H9 (cell line): ENCODE data around the gene POLD1. TPM values are rescaled to one million over a fixed set of nuclear protein-coding genes. Genes with fewer than 3 reads are reported as not detected.

Experiments
- DNase-seq: peaks from one replicate; pipeline ENCODE4 v3.0.0-alpha.2; 2017
- H2AFZ ChIP-seq: one replicate; pipeline ENCODE4 v1.6.1; 2013; ENCODE audit warnings: mild to moderate bottlenecking, low read length, control low read depth, moderate library complexity
- H2AK5ac ChIP-seq: 2 replicates; pipeline ENCODE4 v1.6.1; 2013; ENCODE audit warnings: low read length, control low read depth, mixed read lengths; ENCODE audit not compliant: insufficient read length
- H2BK120ac ChIP-seq: one replicate; pipeline ENCODE4 v1.6.1; 2013; ENCODE audit warnings: low read depth, mild to moderate bottlenecking, low read length, control low read depth, inconsistent platforms; ENCODE audit not compliant: poor library complexity, severe bottlenecking
- H2BK12ac ChIP-seq: 2 replicates; pipeline ENCODE4 v1.6.1; 2013; ENCODE audit warnings: low read length, control low read depth, mixed read lengths, low read depth; ENCODE audit not compliant: insufficient read length
- H2BK15ac ChIP-seq: 2 replicates; pipeline ENCODE4 v1.6.1; 2013; ENCODE audit warnings: low read depth, low read length, control low read depth
- H2BK20ac ChIP-seq: one replicate; pipeline ENCODE4 v1.6.1; 2013; ENCODE audit warnings: low read depth, mild to moderate bottlenecking, low read length, control low read depth, inconsistent platforms; ENCODE audit not compliant: poor library complexity, severe bottlenecking
- H2BK5ac ChIP-seq: 2 replicates; pipeline ENCODE4 v1.6.1; 2013; ENCODE audit warnings: low read length, control low read depth, mixed read lengths; ENCODE audit not compliant: insufficient read length
- H3K14ac ChIP-seq: 2 replicates; pipeline ENCODE4 v1.6.1; 2013; ENCODE audit warnings: low read length, control low read depth; ENCODE audit not compliant: insufficient read depth
- H3K18ac ChIP-seq: 2 replicates; pipeline ENCODE4 v1.6.1; 2013; ENCODE audit warnings: low read depth, mild to moderate bottlenecking, mixed read lengths, low read length, control low read depth; ENCODE audit not compliant: insufficient read length
- H3K23ac ChIP-seq: 2 replicates; pipeline ENCODE4 v1.6.1; 2013; ENCODE audit warnings: low read length, control low read depth, mixed read lengths, low read depth; ENCODE audit not compliant: insufficient read length
- H3K23me2 ChIP-seq: 2 replicates; pipeline ENCODE4 v1.6.1; 2013; ENCODE audit warnings: low read depth, mild to moderate bottlenecking, mixed read lengths, low read length, control low read depth; ENCODE audit not compliant: insufficient read length, poor library complexity, severe bottlenecking
- H3K27ac ChIP-seq: 2 replicates; pipeline ENCODE4 v1.5.1; 2013; ENCODE audit warnings: low read length, control low read depth, mixed read lengths, low read depth; ENCODE audit not compliant: insufficient read length
- H3K27me3 ChIP-seq: 2 replicates; pipeline ENCODE4 v1.6.1; 2013; ENCODE audit warnings: low read length, control low read depth, inconsistent platforms; ENCODE audit not compliant: insufficient read depth
- H3K4ac ChIP-seq: 2 replicates; pipeline ENCODE4 v1.6.1; 2013; ENCODE audit warnings: low read depth, mild to moderate bottlenecking, control low read depth, inconsistent platforms, low read length, moderate library complexity
- H3K4me1 ChIP-seq: 2 replicates; pipeline ENCODE4 v1.6.1; 2013; ENCODE audit warnings: low read length, control low read depth, inconsistent platforms; ENCODE audit not compliant: insufficient read depth
- H3K4me2 ChIP-seq: 2 replicates; pipeline ENCODE4 v1.6.1; 2013; ENCODE audit warnings: low read length, control low read depth, mixed read lengths; ENCODE audit not compliant: insufficient read length, insufficient read depth
- H3K56ac ChIP-seq: 2 replicates; pipeline ENCODE4 v1.6.1; 2013; ENCODE audit warnings: low read depth, mild to moderate bottlenecking, mixed read lengths, low read length, control low read depth; ENCODE audit not compliant: insufficient read length
- H3K79me1 ChIP-seq: 2 replicates; pipeline ENCODE4 v1.6.1; 2013; ENCODE audit warnings: low read depth, mild to moderate bottlenecking, moderate library complexity, low read length, control low read depth, inconsistent platforms; ENCODE audit not compliant: insufficient read depth, poor library complexity, severe bottlenecking
- H3K79me2 ChIP-seq: 2 replicates; pipeline ENCODE4 v1.6.1; 2013; ENCODE audit warnings: low read length, control low read depth, inconsistent platforms; ENCODE audit not compliant: insufficient read depth
- H3K9ac ChIP-seq: 2 replicates; pipeline ENCODE4 v1.6.1; 2013; ENCODE audit warnings: low read length, control low read depth, mixed read lengths; ENCODE audit not compliant: insufficient read length; ENCODE audit errors: extremely low read depth
- H3K9me3 ChIP-seq: one replicate; pipeline ENCODE4 v1.6.1; 2013; ENCODE audit warnings: low read depth, low read length, inconsistent platforms; ENCODE audit not compliant: control insufficient read depth
- H3T11ph ChIP-seq: one replicate; pipeline ENCODE4 v1.6.1; 2013; ENCODE audit warnings: mild to moderate bottlenecking, low read length, control low read depth, inconsistent platforms
- H4K20me1 ChIP-seq: one replicate; pipeline ENCODE4 v1.6.1; 2013; ENCODE audit not compliant: control insufficient read depth, insufficient read length, insufficient read depth
- H4K5ac ChIP-seq: 2 replicates; pipeline ENCODE4 v1.6.1; 2013; ENCODE audit warnings: low read depth, mild to moderate bottlenecking, mixed read lengths, low read length, control low read depth; ENCODE audit not compliant: insufficient read length
- H4K8ac ChIP-seq: replicated peaks from 2 replicates; pipeline ENCODE4 v1.6.1; 2013; ENCODE audit warnings: low read length, control low read depth, mixed read lengths, low read depth; ENCODE audit not compliant: insufficient read length
- H4K91ac ChIP-seq: 2 replicates; pipeline ENCODE4 v1.6.1; 2013; ENCODE audit warnings: low read depth, mild to moderate bottlenecking, moderate library complexity, mixed read lengths, low read length, control low read depth; ENCODE audit not compliant: insufficient read length
- H3K27ac Mint-ChIP-seq, 3 experiments: 2 replicates in 2 of 3; 3 replicates in 1 of 3; pipeline ENCODE4 v1.8.0; 2020 to 2021; ENCODE audit warnings: mixed read lengths in 3 of 3, mild to moderate bottlenecking in 1 of 3, moderate library complexity in 1 of 3
- H3K27me3 Mint-ChIP-seq: 2 replicates; pipeline ENCODE4 v1.8.0; 2021; ENCODE audit warnings: low read depth, mild to moderate bottlenecking, moderate library complexity, mixed read lengths
- H3K36me3 Mint-ChIP-seq, 3 experiments: 2 replicates in 2 of 3; 3 replicates in 1 of 3; pipeline ENCODE4 v1.8.0; 2020 to 2021; ENCODE audit warnings: low read depth in 3 of 3, mixed read lengths in 3 of 3; ENCODE audit not compliant: insufficient read depth in 1 of 3
- H3K4me1 Mint-ChIP-seq, 2 experiments: 2 replicates each; pipeline ENCODE4 v1.8.0; 2020; ENCODE audit warnings: mixed read lengths in 2 of 2
- H3K4me3 Mint-ChIP-seq, 2 experiments: 2 replicates in 1 of 2; 3 replicates in 1 of 2; pipeline ENCODE4 v1.8.0; 2020 to 2021; ENCODE audit warnings: mild to moderate bottlenecking in 2 of 2, mixed read lengths in 2 of 2, moderate library complexity in 1 of 2
- H3K9me3 Mint-ChIP-seq, 2 experiments: 2 replicates in 1 of 2; 3 replicates in 1 of 2; pipeline ENCODE4 v1.8.0; 2020; ENCODE audit warnings: mild to moderate bottlenecking in 2 of 2, mixed read lengths in 2 of 2, moderate library complexity in 1 of 2
- CTCF ChIP-seq: fragments of 200-600 bp; sonication (generic); conservative IDR thresholded peaks from 3 replicates; pipeline ENCODE4 v1.8.0; 2021; ENCODE audit warnings: antibody characterized with exemption, mild to moderate bottlenecking
- WGBS: extraction: QIAGEN DNeasy Blood & Tissue Kit; methylation state at CpG from one replicate; pipeline ENCODE4 v1.1.7; 2013; ENCODE audit warnings: missing lambda C conversion rate, low lambda C conversion rate, mixed read lengths; ENCODE audit not compliant: insufficient read length; ENCODE audit errors: extremely low coverage; 5-methylcytosine and 5-hydroxymethylcytosine counted together
- total RNA-seq: library from RNA; stranded (reverse); gene quantifications from 2 replicates; pipeline ENCODE4 v1.2.1, GENCODE V29; 2021

The POLD1 gene
- total RNA-seq, 1 experiment from 2014 or later = 165 TPM

DNA sequence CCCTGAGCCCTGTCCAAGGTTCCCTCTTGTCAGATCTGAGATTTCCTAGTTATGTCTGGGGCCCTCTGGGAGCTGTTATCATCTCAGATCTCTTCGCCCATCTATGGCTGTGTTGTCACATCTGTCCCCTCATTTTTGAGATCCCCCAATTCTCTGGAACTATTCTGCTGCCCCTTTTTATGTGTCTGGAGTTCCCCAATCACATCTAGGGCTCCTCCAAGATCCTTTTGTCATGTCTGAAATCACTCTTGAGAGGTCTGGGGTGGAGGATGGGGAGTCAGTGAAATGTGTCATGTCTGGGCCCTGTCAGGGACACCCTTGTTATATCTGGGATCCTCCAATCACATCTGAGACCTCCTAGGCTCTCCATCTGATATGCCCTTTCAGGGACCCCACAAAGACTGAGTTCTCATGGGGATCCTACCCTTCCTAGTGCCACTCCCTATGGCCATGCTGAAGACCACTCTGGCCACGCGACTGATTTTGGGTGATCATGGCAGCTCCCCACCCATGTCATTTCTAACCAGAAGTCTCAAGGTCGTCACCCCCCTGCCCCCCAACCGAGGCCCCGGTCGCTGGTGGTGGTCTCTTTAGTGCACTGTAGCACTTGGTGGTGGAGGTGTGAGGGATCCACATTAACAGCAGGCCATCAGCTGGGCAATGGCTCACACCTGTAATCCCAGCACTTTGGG lies 44.8 kb downstream of the POLD1 start:
- no CpG with 5 or more reads among the region's 7 CpGs for WGBS
- no peak for DNase-seq
- Histone ChIP-seq H3K23me2 (peaks cover 12% of the 10 kb centered on the region), H4K5ac (no peak overlapping the region), H3T11ph (no peak overlapping the region), H4K91ac (no peak overlapping the region), H4K20me1 (no peaks in the 10 kb centered on the region), H3K27ac (no peak overlapping the region), H4K8ac (no peak overlapping the region), H3K4ac (no peak overlapping the region), H3K18ac (no peak overlapping the region), H2BK12ac (no peak overlapping the region), H2AFZ (no peak overlapping the region), H3K79me1 (no peaks in the 10 kb centered on the region), H3K9me3 (no peaks in the 10 kb centered on the region), H2BK20ac (no peak overlapping the region), H2BK5ac (no peak overlapping the region), H3K4me2 (no peak overlapping the region), H3K14ac (no peak overlapping the region), H3K9ac (no peak overlapping the region), H2BK120ac (no peak overlapping the region), H3K23ac (no peak overlapping the region), H2BK15ac (no peak overlapping the region), H3K56ac (no peak overlapping the region), H3K27me3 (no peaks in the 10 kb centered on the region), H3K79me2 (no peaks in the 10 kb centered on the region), H2AK5ac (no peak overlapping the region), H3K4me1 (peaks cover 3% of the 10 kb centered on the region; the same call in 1 of the 2 replicates)
- Mint-ChIP-seq H3K36me3 (peaks cover 0 to 3% (median 3%) of the 10 kb centered on the region in 3 experiments; a peak in 5 of 7 replicates), H3K27me3 (peaks cover 6% of the 10 kb centered on the region), H3K9me3 (no peaks in the 10 kb centered on the region), H3K27ac (no peak overlapping the region; a peak in 1 of 7 replicates), H3K4me3 (peak overlapping the region in 1 of 2 experiments; percentile 33; a peak in 1 of 5 replicates), H3K4me1 (peaks cover 20 to 26% of the 10 kb centered on the region in 2 experiments)
- TF ChIP-seq CTCF = no peak
